HG03060 (cell line): ENCODE results near the gene PQBP1.
A peak's percentile ranks its signal among the peaks of the same experiment; 100 is the strongest.

Experiments
- ATAC-seq: cut with Tn5 transposase; IDR thresholded peaks from one replicate; pipeline ENCODE4 v1.9.1; 2021; ENCODE audit warnings: low read depth, moderate number of reproducible peaks; ENCODE audit not compliant: unreplicated experiment

The PQBP1 gene

DNA sequence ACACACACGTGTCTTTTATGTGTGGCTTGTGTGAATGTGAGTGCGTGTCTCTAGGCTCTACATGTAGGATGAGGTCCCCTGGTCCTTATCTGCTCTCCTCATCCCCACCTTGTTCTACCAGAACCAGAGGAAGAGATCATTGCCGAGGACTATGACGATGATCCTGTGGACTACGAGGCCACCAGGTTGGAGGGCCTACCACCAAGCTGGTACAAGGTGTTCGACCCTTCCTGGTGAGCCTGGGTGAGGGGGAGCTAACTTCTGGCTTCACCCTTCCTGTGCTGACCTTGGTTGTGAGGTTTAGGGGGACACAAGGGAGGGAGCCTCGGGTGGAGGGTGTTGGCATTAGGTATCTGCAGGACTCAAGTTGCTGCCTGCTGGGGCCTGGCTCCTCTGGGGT lies 3.3 kb downstream of the PQBP1 start:
- no peak for ATAC-seq

DNA sequence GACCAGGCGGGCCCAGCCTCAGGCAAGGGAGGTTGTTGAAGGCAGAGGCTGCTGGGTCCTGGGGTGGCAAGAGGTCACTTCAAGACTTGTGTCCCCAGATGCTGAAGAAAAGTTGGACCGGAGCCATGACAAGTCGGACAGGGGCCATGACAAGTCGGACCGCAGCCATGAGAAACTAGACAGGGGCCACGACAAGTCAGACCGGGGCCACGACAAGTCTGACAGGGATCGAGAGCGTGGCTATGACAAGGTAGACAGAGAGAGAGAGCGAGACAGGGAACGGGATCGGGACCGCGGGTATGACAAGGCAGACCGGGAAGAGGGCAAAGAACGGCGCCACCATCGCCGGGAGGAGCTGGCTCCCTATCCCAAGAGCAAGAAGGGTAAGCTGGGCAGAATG lies 4.4 kb downstream of the PQBP1 start:
- no peak for ATAC-seq

DNA sequence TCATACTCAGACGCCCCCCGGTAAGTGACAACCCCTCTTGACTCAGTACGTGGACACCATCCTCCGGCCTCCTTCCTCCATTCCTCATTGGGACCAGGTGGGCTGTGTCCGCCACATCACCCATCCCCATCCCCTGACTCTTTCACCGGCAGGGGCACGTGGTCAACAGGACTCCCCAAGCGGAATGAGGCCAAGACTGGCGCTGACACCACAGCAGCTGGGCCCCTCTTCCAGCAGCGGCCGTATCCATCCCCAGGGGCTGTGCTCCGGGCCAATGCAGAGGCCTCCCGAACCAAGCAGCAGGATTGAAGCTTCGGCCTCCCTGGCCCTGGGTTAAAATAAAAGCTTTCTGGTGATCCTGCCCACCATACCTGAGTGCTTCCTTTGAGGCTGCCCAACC lies 5.0 kb downstream of the PQBP1 start:
- no peak for ATAC-seq

DNA sequence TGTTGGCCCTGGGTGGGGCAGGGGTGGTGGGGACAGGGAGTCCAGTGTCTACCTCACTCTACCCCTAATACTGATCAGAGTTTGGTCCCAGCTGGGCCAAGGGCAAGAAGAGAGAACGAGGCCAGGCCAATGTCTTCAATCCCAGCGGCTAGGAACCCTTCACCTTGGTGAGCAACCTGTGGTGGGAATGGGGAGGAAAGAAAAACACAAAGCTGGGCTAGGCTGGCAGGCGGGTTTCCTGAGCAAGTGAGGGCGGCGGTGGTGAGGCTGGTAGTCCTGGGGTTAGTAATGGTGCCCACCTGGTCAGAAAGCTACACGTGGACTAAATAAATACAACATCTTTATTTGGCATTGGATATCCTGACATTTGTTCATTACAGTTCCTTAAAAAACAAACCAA lies 5.6 kb downstream of the PQBP1 start:
- ATAC-seq, result no peak

DNA sequence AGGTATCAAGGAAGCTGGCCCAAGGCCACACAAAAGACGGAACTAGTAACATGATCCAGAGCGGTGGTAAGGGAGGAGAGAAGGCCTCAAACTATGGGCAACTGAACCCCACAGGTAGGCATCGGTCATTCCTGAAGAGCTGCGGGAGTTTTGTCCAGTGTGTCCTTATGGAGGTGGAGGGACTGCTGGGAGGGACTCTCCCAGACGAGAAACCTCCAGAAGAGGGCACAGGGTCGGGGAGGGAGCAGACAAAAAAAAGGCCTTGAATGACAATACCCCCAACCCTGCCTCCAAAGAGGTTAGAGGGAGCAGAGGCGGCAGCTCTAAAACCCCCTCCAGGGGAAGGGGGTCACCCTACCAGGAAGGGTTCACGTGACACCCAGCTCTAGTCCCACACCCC lies 6.5 kb downstream of the PQBP1 start:
- ATAC-seq, result no peak

DNA sequence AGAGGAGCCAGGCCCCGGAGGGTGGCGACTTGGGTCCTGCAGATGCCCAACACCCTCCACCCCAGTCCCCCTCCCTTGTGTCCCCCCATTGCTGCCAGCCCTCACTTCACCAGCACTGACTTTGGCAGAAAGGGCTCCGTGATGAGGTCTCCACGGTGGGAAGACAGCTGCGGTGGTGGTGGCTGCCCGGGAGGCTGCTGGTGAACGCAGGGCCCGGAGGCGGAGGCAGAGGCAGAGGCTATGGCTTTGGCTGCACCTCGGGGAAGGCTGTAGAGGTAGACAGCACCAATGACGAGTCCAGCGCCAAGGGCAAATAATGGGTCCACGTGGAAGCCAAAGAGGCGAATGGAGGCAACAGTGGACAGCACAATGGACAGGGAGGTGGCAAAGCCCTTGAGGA lies 6.9 kb downstream of the PQBP1 start:
- ATAC-seq, result no peak

DNA sequence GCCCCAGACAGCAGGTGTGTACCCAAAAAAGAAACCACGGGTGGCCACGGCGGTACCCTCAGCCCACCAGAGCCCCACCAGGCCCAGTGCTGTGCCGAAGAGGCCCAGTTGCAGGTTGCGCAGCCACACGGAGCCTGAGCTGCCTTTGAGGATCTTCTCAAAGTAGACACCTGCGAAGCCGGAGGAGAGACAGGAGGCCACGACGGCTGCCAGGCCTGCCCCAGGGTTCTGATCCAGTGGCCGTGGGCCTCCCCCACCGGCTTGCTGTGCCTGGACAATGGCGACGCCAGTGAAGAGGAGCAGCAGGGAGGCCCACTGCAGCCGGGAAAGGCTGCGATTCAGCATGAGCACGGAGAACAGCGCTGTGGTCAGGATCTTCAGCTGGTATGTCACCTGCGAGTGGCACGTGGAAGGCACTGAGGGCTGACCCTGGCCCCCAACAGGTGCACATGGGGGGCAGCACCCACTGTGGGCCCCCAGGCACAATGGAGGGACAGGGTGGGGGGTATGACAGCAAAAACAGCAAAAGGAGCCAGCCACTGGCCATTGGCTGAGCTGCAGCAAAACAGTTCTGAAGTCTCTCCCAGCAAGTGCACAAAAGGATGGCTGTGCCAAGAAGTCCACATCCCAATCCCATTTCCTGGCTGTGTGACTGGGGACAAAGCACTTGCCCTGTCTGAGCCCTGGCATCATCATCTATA lies 7.5 kb downstream of the PQBP1 start:
- ATAC-seq, result no peak

DNA sequence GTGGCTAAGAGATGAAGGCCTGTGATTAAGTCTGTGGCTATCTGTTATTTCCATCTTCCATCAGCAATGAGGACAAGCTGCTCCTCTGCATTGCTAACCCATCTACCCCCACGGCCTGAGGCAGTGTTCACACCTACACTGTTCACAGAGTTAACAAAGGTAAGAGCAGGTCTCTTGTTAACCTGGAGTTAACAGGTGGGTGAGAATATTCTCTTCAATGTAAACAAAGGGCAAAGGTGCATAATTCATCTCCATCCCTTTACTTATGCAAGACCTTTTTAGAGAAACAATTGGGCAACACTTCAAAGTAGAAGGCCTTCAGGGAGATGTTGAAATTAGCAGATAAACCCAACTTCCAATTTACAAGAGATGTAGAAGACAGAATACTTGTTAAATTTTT lies 10.9 kb downstream of the PQBP1 start:
- ATAC-seq, result no peak

DNA sequence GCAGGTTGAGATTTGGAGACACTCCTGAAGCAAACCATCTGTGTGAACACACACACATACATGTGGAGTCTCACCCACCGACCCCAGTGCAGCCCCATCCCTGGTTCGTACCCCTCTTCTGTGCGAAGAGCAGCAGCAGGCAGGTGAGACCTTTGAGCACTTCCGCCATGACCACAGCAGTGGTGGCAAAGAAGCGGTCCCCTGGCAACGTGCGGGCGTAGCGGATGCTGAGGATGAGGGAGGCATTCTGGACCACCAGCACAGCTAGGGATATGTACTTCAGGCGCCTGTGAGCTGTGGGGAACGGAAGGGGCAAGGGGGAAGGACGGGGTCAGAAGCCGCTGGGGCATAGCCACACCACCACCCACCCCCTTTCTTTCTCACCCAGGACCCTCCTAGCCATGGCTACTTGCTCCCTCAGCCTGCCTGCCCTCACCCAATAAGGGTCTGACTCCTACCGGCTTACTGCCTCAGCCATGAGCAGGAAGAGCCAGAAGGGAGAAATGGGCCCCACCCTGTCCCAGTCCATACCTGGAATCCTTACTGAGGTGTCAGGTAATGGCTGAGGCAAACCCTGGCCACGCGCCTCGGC lies 12.1 kb downstream of the PQBP1 start:
- ATAC-seq, result no peak

DNA sequence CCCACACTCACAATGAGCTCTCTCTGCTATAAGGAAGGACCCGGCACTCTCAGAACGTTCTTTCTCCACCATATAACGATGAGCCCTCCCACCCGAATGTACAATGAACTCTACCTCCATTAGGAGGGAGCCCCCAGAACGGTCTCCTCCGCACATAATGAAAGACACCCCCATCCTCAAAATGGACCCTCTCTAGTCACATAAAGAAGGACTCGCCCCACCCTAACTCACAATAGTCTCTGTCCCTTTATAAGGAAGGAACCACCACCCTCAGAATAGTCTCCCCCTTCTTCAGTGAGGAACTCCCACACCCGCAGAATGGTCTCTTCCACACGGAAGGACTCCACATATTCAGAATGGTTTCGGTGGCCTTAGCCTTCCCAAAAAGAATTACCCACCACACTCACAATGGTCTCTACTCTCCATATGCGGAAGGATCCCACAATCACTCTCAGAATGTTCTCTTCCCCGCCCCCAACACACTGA lies 13.2 kb downstream of the PQBP1 start:
- ATAC-seq, result no peak

DNA sequence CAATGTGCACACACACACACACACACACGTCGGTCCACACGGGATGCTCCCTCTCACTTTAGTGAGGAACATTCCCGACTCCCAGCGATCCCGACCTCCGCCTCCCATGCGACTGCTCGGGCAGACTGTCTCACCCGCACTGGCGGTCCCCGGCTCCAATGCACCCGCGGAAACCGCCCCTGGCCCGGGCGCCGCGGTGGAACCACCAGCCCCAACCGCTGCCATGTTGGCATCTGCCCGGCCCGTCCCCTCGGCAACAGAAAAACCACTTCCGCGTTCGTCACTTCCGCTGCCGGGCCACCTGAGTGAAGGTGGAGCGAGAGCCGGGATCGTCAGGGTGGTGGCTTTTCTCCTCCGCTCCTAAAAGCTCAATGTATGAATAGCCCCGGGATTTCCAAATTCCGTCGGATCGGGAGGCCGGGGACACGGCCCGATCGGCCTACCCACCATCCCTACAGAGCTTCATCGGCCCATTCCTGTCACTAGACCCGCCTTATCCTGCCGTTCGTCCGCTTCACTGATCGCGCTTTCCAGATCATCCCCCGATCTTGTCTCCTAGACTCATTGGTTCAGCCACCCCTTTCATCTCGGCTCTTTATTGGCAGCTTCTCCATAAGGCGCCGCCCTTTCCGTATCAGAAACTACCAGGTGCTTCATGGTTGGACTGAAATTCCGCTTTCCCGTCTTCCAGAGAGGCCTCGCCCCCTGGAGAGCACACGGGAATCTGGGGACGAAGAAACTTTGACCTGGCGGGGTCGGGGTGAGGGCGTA lies 13.9 kb downstream of the PQBP1 start, which contains the start of gene SLC35A2:
SLC35A2 (minus strand) TSS at position 235 of the 771 bp plus-strand sequence; CDS start at position 225, 10 bp downstream.
- ATAC-seq, result peak; percentile 45

DNA sequence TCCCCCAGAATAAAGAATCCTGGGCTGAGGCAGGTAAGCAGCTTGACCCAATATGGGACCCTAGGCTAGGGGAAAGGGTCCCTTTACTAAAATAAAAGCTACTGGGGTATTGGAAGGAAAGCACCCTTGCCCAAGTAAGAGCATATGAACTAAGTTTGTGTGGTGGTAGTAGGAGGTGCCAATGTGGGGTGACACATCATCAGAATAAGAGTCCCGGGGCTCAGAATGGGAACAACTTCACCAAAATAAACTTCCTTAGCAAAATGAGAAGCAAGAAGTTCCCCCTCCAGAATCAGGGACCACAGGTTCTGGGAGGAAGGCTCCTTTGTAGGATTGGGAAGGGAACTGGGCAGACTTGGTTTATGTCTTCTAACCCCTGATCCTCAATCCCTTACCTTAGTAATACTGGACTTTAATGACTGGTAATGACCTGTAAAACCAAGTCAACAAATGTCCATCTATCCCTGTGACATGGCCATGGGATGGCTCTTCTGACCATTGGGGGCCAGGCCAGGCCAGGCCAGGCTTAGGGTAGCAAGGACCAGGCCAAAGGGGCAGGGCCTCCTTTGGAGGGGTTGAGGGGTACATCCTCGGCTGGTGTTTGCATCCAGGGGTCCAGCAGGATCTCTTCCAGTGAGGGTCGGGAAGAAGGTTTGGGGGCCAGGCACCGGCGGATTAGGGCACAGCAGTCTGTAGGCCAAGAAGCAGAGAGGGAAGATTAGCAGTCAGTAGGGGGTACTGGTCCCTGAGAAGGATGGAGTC lies 16.1 kb downstream of the PQBP1 start:
- ATAC-seq, result no peak

DNA sequence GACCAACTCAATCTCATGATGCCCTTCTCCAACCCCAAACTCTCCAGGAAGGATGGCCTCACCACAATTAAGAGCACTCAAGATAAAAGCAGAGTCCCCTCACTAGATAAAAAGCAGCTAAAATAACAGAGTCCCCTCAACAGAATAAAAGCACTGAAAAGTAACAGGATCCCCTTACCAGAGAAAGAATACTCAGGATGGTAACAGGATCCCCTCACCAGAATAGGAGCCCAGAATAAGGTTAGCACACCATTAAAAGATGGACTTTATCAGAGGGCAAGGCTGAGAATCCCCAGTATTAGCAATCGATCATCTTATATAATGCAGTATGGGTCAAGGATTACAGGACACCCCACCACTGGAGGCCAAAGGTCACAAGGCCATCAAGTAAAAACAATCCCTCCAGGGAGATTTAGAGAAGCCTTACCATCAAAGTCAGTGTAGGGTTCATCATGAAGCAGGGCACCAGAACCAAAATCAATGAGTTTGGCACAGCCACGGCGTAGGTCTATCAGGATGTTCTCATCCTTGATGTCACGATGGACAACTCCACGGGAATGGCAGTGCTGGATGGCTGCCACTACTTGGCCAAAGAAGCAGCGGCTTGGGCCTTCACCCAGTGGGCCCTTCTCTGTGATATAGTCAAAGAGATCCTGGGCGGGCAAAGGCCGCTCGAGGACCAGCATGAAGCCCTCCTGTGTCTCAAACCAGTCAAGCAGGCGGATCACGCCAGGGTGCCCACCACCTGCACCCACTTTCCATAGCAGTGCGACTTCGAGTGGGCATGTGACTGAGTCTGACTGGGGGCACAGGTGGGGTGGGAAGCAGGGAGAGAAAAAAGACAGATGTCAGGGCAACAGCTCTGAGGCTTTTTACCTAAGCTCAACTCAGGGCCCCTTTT lies 17.1 kb downstream of the PQBP1 start:
- ATAC-seq, result no peak

DNA sequence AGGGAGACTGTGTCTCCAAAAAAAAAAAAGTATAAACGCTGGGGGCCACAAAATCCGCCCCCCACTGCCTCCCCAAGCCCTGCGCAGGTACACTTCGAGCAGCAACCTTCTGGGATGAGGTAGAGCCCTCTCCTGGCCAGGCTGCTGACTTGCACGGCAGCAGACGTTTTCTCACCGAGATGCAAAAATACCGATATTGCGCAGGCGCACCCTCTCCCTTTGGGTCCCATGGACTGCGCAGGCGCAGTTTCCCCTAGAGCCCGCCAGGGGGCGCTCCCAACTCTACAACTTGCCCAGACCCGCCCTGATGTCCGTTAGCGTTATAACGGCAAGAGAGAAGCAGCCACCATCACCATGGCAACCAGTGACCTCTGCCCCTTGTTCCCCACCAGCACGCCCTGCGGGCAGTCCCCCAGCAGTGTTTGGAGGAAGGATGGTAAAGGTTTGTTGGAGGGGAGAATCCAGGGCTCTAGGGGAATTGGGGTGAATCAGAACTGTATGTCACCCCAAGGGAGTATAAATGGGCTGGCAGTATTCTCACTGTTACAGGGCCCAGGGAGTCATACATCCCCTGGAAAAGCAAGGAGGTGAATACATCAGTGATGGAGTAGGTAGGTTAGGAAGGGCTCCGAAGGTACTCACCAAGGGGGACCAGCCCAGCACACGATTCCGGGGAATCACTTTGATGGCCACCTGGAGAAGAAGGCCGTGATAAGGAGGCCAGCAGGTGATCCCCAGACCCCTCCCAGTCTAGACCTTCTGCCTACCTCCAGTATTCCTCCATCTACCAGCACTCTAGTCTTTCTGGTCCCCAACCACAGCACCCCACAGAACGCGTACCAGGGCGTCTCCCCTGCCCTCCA lies 19.6 kb downstream of the PQBP1 start:
- peak; percentile 32 for ATAC-seq

DNA sequence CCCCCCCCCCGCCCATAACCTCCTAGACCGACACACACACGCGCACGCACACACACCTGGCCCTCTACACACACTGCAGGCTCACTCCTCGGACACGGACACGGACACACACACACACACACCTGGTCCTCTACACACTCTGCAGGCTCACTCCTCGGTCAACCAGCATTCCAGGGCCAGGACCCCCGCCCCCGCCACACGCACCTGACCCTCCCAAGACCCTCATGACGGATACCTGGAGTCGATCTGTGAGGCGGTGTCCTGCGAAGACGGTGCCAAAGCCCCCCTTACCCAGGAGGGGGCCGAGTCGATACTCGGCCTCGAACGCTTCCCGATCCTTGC lies 20.5 kb downstream of the PQBP1 start:
- ATAC-seq, result no peak

DNA sequence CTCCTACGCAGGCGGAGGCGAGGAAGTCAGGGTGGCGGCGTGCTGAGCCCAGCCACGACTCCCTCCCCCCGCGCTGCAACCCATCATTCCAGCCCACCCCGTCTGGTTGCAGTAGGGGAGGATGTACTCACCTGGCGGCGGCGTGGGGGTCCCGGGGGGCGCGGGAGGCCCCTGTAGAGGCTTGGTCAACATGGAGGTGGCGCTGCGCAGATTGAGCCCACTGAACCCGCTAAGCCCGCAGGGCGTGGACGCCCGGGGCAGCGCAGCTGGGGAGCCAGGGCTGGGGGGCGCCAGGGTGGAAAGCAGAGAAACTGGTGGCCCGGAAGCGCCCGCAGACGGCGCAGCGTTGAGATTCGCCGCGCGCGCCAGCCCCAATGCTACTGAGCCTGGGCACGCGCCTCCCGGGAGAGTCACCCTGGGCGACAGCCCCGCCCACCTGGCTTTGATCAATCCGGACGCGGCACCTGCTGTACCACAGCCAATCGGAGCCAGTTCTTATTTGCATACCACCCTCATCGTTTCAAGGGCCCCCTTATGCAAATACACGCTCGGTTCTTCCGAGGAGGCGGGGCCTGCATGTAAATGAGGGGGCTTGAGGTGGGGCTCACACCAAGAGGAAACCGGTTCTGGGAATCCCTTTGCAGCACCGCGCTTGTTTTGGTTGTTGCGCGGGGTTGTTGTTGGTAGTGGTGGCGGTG lies 21.1 kb downstream of the PQBP1 start, which contains the start of gene PIM2:
PIM2 (minus strand) TSS at position 382 of the 698 bp plus-strand sequence; CDS start at position 192, 190 bp downstream.
- peak; percentile 65 for ATAC-seq

DNA sequence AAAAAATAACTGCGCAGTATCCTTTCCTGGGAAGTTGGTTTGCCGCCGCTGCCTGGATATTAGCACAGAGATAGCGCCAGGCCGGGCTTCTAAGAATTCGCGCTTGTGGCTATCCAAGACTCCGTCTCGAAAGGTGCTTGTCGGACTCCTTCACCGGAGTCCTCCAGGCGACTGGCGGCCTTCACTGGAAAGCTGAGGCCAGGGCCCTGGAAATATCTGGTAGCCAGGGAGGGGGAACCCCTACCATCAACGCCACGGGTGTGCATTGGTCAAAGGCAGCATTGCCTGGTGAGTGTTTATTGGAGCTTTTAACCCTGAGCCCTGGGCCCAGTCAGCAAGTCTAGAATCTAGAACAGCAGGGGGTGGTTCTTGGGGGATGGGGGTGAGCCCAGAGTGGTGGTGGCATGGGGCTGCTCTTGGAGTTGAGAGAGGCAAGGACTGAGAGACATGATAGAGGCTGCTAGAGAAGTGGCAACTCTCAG lies 21.7 kb downstream of the PQBP1 start:
- ATAC-seq, result no peak
